HG03175 (cell line): ENCODE data around the gene UGT2B28.
"Not testable (repeated sequence)": the region's sequence is repeated elsewhere in the genome, so short reads cannot be mapped to it uniquely, and the experiment has no call there.

Experiments
- ATAC-seq: cut with Tn5 transposase; IDR thresholded peaks from one replicate; pipeline ENCODE4 v1.9.1; 2021; ENCODE audit warnings: mild to moderate bottlenecking, moderate library complexity; ENCODE audit not compliant: unreplicated experiment

The UGT2B28 gene

GRCh38 chr4:69343114-69343513, 62.8 kb downstream of the UGT2B28 start:
- ATAC-seq = not testable (repeated sequence)

DNA sequence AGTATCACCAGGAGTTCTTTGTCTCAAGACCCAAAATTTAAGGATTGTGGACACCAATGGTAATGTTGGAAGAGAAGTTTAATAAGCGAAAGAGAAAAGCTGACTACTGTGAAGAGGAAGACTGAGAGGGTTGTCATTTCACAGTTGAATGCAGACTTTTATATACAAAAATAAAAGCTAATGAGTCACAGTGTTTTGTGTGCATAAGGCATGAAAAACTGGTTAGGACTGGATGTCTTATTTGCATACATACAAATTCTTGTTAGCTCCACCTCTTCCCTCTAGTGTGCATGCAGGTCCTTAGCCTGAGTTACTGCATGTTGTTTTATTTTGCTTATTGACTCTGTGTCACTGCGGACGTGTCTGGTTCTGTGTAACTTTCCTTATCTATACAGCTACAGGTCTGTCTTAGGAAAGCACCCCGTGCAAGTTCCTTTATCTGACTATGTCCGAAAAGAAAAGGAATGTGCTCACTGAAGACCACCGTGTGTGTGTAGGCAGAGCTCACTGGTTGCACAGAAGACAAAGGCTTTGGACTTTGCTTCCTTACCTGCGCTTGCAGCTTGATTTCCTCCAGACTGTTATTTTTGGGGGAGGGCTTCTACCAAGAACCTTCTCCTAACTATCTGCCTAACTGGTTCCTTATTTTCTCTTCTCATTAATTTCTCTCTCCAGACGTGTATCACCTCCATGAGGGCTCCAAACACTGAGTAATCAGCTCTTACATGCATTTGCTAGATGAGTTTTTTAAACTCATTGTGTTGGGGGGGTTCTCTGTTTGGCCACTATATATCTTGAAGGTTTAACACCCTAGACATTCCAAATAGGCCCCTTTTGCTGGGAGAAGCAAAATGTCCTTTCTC, 63.5 kb downstream of the UGT2B28 start:
- ATAC-seq = not testable (repeated sequence)
